ENCODE data around the gene MTHFR. TPM values are rescaled to one million over a fixed set of nuclear protein-coding genes. Genes with fewer than 3 reads are reported as not detected.

Gene MTHFR
- total and polyA plus RNA-seq, 2 of the 8 experiments (the other 6 are each of a cell fraction or from before 2014, with no cell fraction given) = 8.7 to 18.5 TPM

DNA sequence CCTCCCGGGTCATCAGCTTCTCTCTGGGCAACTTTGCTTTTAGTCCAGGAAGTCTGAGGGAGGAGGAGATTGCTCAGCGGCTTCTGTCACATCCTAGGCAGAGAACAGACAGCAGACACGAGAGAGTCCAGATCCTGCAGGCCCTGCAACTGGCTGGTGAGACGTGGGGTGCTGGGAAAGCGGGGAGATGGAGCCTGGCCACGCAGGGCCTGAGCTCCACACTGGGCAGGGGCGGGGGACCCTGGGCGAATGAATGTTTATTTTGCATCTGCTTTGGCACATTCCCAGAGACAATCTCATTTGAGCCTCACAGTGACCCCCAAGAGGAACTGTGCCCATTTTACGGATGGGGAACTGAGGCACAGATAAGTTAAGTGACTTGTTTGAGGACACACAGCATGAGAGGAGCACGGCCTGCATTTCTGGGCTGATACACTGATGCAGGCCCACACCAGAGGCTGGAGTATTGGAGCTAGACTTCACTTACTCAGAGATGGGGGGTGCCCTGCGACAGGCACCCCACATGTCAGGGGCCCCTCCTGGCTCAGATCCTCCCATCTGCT lies 34.2 kb downstream of the MTHFR start (continued):
- TF ChIP-seq, protein P1, sequence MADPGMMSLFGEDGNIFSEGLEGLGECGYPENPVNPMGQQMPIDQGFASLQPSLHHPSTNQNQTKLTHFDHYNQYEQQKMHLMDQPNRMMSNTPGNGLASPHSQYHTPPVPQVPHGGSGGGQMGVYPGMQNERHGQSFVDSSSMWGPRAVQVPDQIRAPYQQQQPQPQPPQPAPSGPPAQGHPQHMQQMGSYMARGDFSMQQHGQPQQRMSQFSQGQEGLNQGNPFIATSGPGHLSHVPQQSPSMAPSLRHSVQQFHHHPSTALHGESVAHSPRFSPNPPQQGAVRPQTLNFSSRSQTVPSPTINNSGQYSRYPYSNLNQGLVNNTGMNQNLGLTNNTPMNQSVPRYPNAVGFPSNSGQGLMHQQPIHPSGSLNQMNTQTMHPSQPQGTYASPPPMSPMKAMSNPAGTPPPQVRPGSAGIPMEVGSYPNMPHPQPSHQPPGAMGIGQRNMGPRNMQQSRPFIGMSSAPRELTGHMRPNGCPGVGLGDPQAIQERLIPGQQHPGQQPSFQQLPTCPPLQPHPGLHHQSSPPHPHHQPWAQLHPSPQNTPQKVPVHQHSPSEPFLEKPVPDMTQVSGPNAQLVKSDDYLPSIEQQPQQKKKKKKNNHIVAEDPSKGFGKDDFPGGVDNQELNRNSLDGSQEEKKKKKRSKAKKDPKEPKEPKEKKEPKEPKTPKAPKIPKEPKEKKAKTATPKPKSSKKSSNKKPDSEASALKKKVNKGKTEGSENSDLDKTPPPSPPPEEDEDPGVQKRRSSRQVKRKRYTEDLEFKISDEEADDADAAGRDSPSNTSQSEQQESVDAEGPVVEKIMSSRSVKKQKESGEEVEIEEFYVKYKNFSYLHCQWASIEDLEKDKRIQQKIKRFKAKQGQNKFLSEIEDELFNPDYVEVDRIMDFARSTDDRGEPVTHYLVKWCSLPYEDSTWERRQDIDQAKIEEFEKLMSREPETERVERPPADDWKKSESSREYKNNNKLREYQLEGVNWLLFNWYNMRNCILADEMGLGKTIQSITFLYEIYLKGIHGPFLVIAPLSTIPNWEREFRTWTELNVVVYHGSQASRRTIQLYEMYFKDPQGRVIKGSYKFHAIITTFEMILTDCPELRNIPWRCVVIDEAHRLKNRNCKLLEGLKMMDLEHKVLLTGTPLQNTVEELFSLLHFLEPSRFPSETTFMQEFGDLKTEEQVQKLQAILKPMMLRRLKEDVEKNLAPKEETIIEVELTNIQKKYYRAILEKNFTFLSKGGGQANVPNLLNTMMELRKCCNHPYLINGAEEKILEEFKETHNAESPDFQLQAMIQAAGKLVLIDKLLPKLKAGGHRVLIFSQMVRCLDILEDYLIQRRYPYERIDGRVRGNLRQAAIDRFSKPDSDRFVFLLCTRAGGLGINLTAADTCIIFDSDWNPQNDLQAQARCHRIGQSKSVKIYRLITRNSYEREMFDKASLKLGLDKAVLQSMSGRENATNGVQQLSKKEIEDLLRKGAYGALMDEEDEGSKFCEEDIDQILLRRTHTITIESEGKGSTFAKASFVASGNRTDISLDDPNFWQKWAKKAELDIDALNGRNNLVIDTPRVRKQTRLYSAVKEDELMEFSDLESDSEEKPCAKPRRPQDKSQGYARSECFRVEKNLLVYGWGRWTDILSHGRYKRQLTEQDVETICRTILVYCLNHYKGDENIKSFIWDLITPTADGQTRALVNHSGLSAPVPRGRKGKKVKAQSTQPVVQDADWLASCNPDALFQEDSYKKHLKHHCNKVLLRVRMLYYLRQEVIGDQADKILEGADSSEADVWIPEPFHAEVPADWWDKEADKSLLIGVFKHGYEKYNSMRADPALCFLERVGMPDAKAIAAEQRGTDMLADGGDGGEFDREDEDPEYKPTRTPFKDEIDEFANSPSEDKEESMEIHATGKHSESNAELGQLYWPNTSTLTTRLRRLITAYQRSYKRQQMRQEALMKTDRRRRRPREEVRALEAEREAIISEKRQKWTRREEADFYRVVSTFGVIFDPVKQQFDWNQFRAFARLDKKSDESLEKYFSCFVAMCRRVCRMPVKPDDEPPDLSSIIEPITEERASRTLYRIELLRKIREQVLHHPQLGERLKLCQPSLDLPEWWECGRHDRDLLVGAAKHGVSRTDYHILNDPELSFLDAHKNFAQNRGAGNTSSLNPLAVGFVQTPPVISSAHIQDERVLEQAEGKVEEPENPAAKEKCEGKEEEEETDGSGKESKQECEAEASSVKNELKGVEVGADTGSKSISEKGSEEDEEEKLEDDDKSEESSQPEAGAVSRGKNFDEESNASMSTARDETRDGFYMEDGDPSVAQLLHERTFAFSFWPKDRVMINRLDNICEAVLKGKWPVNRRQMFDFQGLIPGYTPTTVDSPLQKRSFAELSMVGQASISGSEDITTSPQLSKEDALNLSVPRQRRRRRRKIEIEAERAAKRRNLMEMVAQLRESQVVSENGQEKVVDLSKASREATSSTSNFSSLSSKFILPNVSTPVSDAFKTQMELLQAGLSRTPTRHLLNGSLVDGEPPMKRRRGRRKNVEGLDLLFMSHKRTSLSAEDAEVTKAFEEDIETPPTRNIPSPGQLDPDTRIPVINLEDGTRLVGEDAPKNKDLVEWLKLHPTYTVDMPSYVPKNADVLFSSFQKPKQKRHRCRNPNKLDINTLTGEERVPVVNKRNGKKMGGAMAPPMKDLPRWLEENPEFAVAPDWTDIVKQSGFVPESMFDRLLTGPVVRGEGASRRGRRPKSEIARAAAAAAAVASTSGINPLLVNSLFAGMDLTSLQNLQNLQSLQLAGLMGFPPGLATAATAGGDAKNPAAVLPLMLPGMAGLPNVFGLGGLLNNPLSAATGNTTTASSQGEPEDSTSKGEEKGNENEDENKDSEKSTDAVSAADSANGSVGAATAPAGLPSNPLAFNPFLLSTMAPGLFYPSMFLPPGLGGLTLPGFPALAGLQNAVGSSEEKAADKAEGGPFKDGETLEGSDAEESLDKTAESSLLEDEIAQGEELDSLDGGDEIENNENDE (IDR thresholded peaks at IDR 0.05; ENCODE audit: insufficient replicate concordance, low read length) = no peak
- TF ChIP-seq PHF8 (conservative IDR thresholded peaks at IDR 0.05; ENCODE audit: low read depth, low read length) (no peak), CBX5 (IDR thresholded peaks at IDR 0.05; ENCODE audit: low read depth, low read length) (no peak), SIRT6 (IDR thresholded peaks at IDR 0.05; ENCODE audit: low read length) (no peak), NANOG (IDR thresholded peaks at IDR 0.05; ENCODE audit: insufficient read depth, low read depth, low read length, poor library complexity, severe bottlenecking) (no peak), ATF2 (IDR thresholded peaks at IDR 0.05; ENCODE audit: low read length) (no peak), POU5F1 (IDR thresholded peaks at IDR 0.05; ENCODE audit: low read depth, low read length) (no peak), RFX5 (IDR thresholded peaks at IDR 0.05; ENCODE audit: borderline replicate concordance, low read depth, low read length) (no peak), RNF2 (IDR thresholded peaks at IDR 0.05; ENCODE audit: borderline replicate concordance, low read depth, low read length, missing control alignments, poor library complexity, severe bottlenecking) (no peak)

Measured in H1 (cell line).